PC-9 (cell line): ENCODE data around the gene CACNA1D. TPM values are rescaled to one million over a fixed set of nuclear protein-coding genes. Genes with fewer than 3 reads are reported as not detected.

Experiments used
- BruUV-seq: library from RNA; stranded (reverse); fragments of 400-500 nt; replicated peaks from 2 replicates; lab custom pipeline; 2021; lab: Mats Ljungman, UMichigan
- CTCF ChIA-PET: fragments of 300-600 bp; sonication (Branson Sonifier 250); formaldehyde crosslinking; loops from one replicate; lab custom pipeline; 2022; ENCODE audit warnings: antibody characterized with exemption; lab: Charles Lee
- POLR2A ChIA-PET: fragments of 300-600 bp; sonication (Branson Sonifier 250); formaldehyde crosslinking; loops from one replicate; lab custom pipeline; 2022; ENCODE audit warnings: antibody characterized with exemption; ENCODE audit not compliant: unreplicated experiment; lab: Charles Lee
- DNase-seq, 2 experiments: peaks; one replicate each; pipeline versions ENCODE4 v3.0.0 to v3.0.0-alpha.2; 2015 to 2022; ENCODE audit warnings: mixed read lengths in 1 of 2
- H2AFZ ChIP-seq: fragments of 200-600 bp; sonication (generic); 2 replicates; pipeline ENCODE4 v1.8.1; 2017; ENCODE audit warnings: antibody characterized with exemption
- H3F3A ChIP-seq: fragments of 200-600 bp; sonication (generic); 2 replicates; pipeline ENCODE4 v1.8.1; 2017; ENCODE audit warnings: antibody characterized with exemption, mild to moderate bottlenecking, low read depth; ENCODE audit not compliant: insufficient read depth
- H3K27ac ChIP-seq: fragments of 200-600 bp; sonication (generic); 2 replicates; pipeline ENCODE4 v1.6.1; 2016; ENCODE audit warnings: mixed run types
- H3K27me3 ChIP-seq: fragments of 200-600 bp; sonication (generic); 2 replicates; pipeline ENCODE4 v1.6.1; 2016; ENCODE audit warnings: low read depth, mixed run types; ENCODE audit not compliant: insufficient read depth
- H3K36me3 ChIP-seq: fragments of 200-600 bp; sonication (generic); 2 replicates; pipeline ENCODE4 v1.6.1; 2016; ENCODE audit warnings: low read depth, mixed run types
- H3K4me1 ChIP-seq: fragments of 200-600 bp; sonication (generic); replicated peaks from 2 replicates; pipeline ENCODE4 v1.6.1; 2016; ENCODE audit warnings: mixed run types; ENCODE audit not compliant: insufficient read depth
- H3K4me2 ChIP-seq: fragments of 200-600 bp; sonication (generic); 2 replicates; pipeline ENCODE4 v1.6.1; 2017; ENCODE audit warnings: mixed run types
- H3K4me3 ChIP-seq: fragments of 200-600 bp; sonication (generic); 2 replicates; pipeline ENCODE4 v1.6.1; 2016; ENCODE audit warnings: mixed run types
- H3K79me2 ChIP-seq: fragments of 200-600 bp; sonication (generic); 2 replicates; pipeline ENCODE4 v1.6.1; 2017; ENCODE audit warnings: low read depth, mixed run types
- H3K9me2 ChIP-seq: fragments of 200-600 bp; sonication (generic); 2 replicates; pipeline ENCODE4 v1.8.1; 2017; ENCODE audit warnings: mild to moderate bottlenecking; ENCODE audit not compliant: insufficient read depth
- H3K9me3 ChIP-seq: fragments of 200-600 bp; sonication (generic); 2 replicates; pipeline ENCODE4 v1.8.1; 2016; ENCODE audit warnings: low read depth; ENCODE audit not compliant: insufficient read depth
- H4K20me1 ChIP-seq: fragments of 200-600 bp; sonication (generic); 2 replicates; pipeline ENCODE4 v1.8.1; 2017; ENCODE audit not compliant: insufficient read depth
- CTCF ChIP-seq: fragments of 200-600 bp; sonication (generic); conservative IDR thresholded peaks from 2 replicates; pipeline ENCODE4 v1.6.1; 2017; ENCODE audit warnings: mixed run types, antibody characterized with exemption, mild to moderate bottlenecking, moderate library complexity
- EZH2 ChIP-seq: fragments of 200-600 bp; sonication (generic); IDR thresholded peaks from 2 replicates; pipeline ENCODE4 v1.8.0; 2017; ENCODE audit warnings: antibody characterized with exemption, low read depth
- intact Hi-C: fragments of 100-400 bp; cut with micrococcal nuclease; formaldehyde crosslinking; loops from one replicate; pipeline ENCODE4 v1.10.0; 2022; ENCODE audit not compliant: unreplicated experiment
- total RNA-seq: library from RNA; stranded (reverse); gene quantifications from 2 replicates; pipeline ENCODE4 v1.2.3, GENCODE V29; 2021

CACNA1D gene
- total RNA-seq, 1 experiment from 2014 or later: not detected

GRCh38 chr3:53682807-53683206 is 188.4 kb downstream of the CACNA1D start:
- Histone ChIP-seq H3K4me2 (no peak overlapping the region), H4K20me1 (no peaks in the 10 kb centered on the region), H3K9me3 (no peaks in the 10 kb centered on the region), H3K36me3 (no peaks in the 10 kb centered on the region), H3K79me2 (no peaks in the 10 kb centered on the region), H3K4me1 (no peaks in the 10 kb centered on the region), H3K27me3 (peaks cover 41% of the 10 kb centered on the region), H3K4me3 (no peak overlapping the region), H2AFZ (no peak overlapping the region), H3K9me2 (no peaks in the 10 kb centered on the region), H3K27ac (no peak overlapping the region), H3F3A (no peaks in the 10 kb centered on the region)
- TF ChIP-seq EZH2: no peak
- no peak for TF ChIP-seq CTCF
- no peak for DNase-seq
- POLR2A ChIA-PET: interaction anchor here (0.6 kb wide), 1 partner anchor 160 kb away, joined by 6 read pairs; no protein-coding TSS in a partner anchor
- intact Hi-C loops: no loop called here
- BruUV-seq: no TSS peak
- CTCF ChIA-PET: no interaction called here

GRCh38 chr3:53688066-53688465 is 193.7 kb downstream of the CACNA1D start:
- H3K79me2 ChIP-seq: no peaks in the 10 kb centered on the region
- no peak overlapping the region for H2AFZ ChIP-seq
- no TSS peak for BruUV-seq
- H3K27me3 ChIP-seq: peaks cover 34% of the 10 kb centered on the region; the same call in 1 of the 2 replicates
- H3K9me3 ChIP-seq: no peaks in the 10 kb centered on the region
- H3K4me3 ChIP-seq: no peak overlapping the region
- H3K36me3 ChIP-seq: no peaks in the 10 kb centered on the region
- intact Hi-C loops: no loop called here
- H3K9me2 ChIP-seq: no peaks in the 10 kb centered on the region
- CTCF ChIA-PET: no interaction called here
- DNase-seq: no peak
- no peaks in the 10 kb centered on the region for H4K20me1 ChIP-seq
- no peaks in the 10 kb centered on the region for H3F3A ChIP-seq
- no peak for TF ChIP-seq CTCF
- TF ChIP-seq EZH2: no peak
- no peak overlapping the region for H3K4me2 ChIP-seq
- POLR2A ChIA-PET: no interaction called here
- no peak overlapping the region for H3K27ac ChIP-seq
- H3K4me1 ChIP-seq: no peaks in the 10 kb centered on the region

GRCh38 chr3:53688989-53689388 is 194.6 kb downstream of the CACNA1D start:
- H3K36me3 ChIP-seq: no peaks in the 10 kb centered on the region
- no peaks in the 10 kb centered on the region for H3K9me3 ChIP-seq
- no TSS peak for BruUV-seq
- H3K27ac ChIP-seq: no peak overlapping the region
- intact Hi-C loops: no loop called here
- TF ChIP-seq CTCF (no peak), EZH2 (no peak)
- POLR2A ChIA-PET: no interaction called here
- peaks cover 34% of the 10 kb centered on the region; the same call in 1 of the 2 replicates for H3K27me3 ChIP-seq
- H3K4me1 ChIP-seq: no peaks in the 10 kb centered on the region
- no peak for DNase-seq
- no peaks in the 10 kb centered on the region for H3K79me2 ChIP-seq
- no peaks in the 10 kb centered on the region for H4K20me1 ChIP-seq
- H3K9me2 ChIP-seq: no peaks in the 10 kb centered on the region
- CTCF ChIA-PET: no interaction called here
- H3K4me2 ChIP-seq: no peak overlapping the region
- no peak overlapping the region for H2AFZ ChIP-seq
- no peak overlapping the region for H3K4me3 ChIP-seq
- no peaks in the 10 kb centered on the region for H3F3A ChIP-seq
